NT2/D1 (cell line): Measurements from ENCODE around the gene SLC35G6.
"Not testable (repeated sequence)": the region's sequence is repeated elsewhere in the genome, so short reads cannot be mapped to it uniquely, and the experiment has no call there.

Experiments used
- DNase-seq: peaks from one replicate; pipeline ENCODE4 v3.0.0-alpha.2; 2011; ENCODE audit warnings: low read depth, low spot score
- H3K27me3 ChIP-seq: 2 replicates; pipeline ENCODE4 v1.6.0; 2011; ENCODE audit warnings: mild to moderate bottlenecking; ENCODE audit not compliant: insufficient read length, insufficient read depth
- H3K36me3 ChIP-seq: 2 replicates; pipeline ENCODE4 v1.6.1; 2011; ENCODE audit warnings: mild to moderate bottlenecking, low read length, mixed read lengths; ENCODE audit not compliant: insufficient read depth, insufficient read length
- H3K4me1 ChIP-seq: 2 replicates; pipeline ENCODE4 v1.5.1; 2011; ENCODE audit not compliant: insufficient read depth, insufficient read length
- H3K4me3 ChIP-seq: 2 replicates; pipeline ENCODE4 v1.5.1; 2011; ENCODE audit warnings: low read depth; ENCODE audit not compliant: insufficient read length
- H3K9ac ChIP-seq: 2 replicates; pipeline ENCODE4 v1.6.0; 2011; ENCODE audit warnings: low read depth; ENCODE audit not compliant: insufficient read length
- H3K9me3 ChIP-seq: 2 replicates; pipeline ENCODE4 v1.5.1; 2011; ENCODE audit warnings: mild to moderate bottlenecking, low read length; ENCODE audit not compliant: insufficient read depth
- SUZ12 ChIP-seq: IDR thresholded peaks from 2 replicates; pipeline ENCODE4 v1.6.1; 2011; ENCODE audit not compliant: insufficient read length, insufficient read depth; ENCODE audit errors: extremely low read depth
- YY1 ChIP-seq: IDR thresholded peaks from 2 replicates; pipeline ENCODE4 v1.6.1; 2011; ENCODE audit not compliant: insufficient read length, insufficient read depth
- ZNF274 ChIP-seq: IDR thresholded peaks from 2 replicates; pipeline ENCODE4 v1.6.1; 2011; ENCODE audit warnings: mild to moderate bottlenecking, low read depth, low read length

SLC35G6 gene

GRCh38 chr17:7476951-7477350, 4.3 kb upstream of the SLC35G6 start:
- Histone ChIP-seq H3K9me3 (no peaks in the 10 kb centered on the region), H3K4me3 (no peak overlapping the region), H3K4me1 (peaks cover 18% of the 10 kb centered on the region), H3K36me3 (peaks cover 2% of the 10 kb centered on the region), H3K9ac (no peak overlapping the region), H3K27me3 (no peaks in the 10 kb centered on the region)
- no peak for TF ChIP-seq SUZ12
- TF ChIP-seq ZNF274 = no peak
- TF ChIP-seq YY1 = no peak
- no peak for DNase-seq

- H3K9ac ChIP-seq = peak overlapping the region; percentile 44
- no peak overlapping the region for H3K4me3 ChIP-seq
- H3K27me3 ChIP-seq = no peaks in the 10 kb centered on the region
- TF ChIP-seq ZNF274 (no peak), YY1 (no peak), SUZ12 (no peak)
- H3K4me1 ChIP-seq = peaks cover 18% of the 10 kb centered on the region
- peaks cover 2% of the 10 kb centered on the region for H3K36me3 ChIP-seq
- DNase-seq = no peak
- no peaks in the 10 kb centered on the region for H3K9me3 ChIP-seq
Observed at GRCh38 chr17:7477392-7478275, 3.6 kb upstream of the SLC35G6 start.

DNA sequence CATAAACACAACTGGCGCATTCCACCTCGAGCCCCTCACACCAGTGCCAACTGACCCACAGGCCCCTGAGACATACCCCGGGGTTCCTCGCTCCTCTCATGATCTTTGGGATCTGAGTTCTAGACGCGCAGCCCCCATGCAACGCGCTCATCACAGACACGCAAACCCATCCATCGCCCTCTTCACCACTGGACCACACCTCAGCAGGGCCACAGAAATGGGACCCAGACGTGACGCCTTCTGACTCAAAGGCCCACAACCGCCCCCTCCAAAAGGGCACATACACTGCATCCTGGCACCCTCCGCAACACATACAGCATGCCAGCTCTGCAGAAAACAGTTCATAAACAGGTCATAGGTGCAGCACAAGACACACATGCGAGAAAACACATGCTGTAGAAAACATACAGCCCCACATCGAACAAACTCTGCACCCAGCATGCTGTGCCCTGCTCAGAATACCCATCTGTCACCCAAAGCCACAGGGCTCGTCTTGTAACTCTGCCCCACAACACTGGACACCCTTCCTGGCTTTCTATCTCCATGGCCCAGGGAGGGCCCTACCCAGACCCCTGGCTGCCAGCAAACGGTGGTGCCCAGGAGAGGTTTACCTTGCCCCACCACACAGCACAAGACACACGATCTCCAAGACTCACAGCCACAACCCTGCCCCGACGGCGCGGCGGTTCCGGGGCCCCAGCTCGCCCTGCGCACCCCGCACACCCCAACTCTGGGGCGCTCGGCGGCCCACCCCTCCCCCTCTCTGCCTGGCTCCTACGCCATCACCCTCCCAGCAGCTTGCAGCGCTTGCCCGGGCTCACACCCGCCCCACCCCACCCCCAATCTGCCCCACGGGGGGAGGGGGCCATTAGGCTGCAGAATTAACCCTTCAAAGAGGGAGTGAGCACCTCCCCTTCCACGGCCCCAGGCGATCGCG, 2.7 kb upstream of the SLC35G6 start:
- Histone ChIP-seq H3K9me3 (no peaks in the 10 kb centered on the region), H3K4me1 (peaks cover 18% of the 10 kb centered on the region), H3K4me3 (peak overlapping the region; percentile 55), H3K36me3 (peaks cover 2% of the 10 kb centered on the region), H3K27me3 (no peaks in the 10 kb centered on the region), H3K9ac (peak overlapping the region; percentile 76)
- no peak for DNase-seq
- no peak for TF ChIP-seq YY1
- TF ChIP-seq SUZ12 = no peak
- TF ChIP-seq ZNF274 = no peak

- peaks cover 2% of the 10 kb centered on the region for H3K36me3 ChIP-seq
- peak within 1 kb of the TSS; percentile 82 for H3K9ac ChIP-seq
- H3K4me3 ChIP-seq = peak within 1 kb of the TSS; percentile 55
- no peaks in the 10 kb centered on the region for H3K9me3 ChIP-seq
- no peak for TF ChIP-seq ZNF274
- no peak for TF ChIP-seq SUZ12
- TF ChIP-seq YY1 = no peak
- no peak for DNase-seq
- H3K27me3 ChIP-seq = no peaks in the 10 kb centered on the region
- peaks cover 18% of the 10 kb centered on the region for H3K4me1 ChIP-seq
Observed at GRCh38 chr17:7479213-7480088, 1.8 kb upstream of the SLC35G6 start, which contains the start of gene ZBTB4. TSS of gene ZBTB4 (minus strand) at chr17:7479631. CDS start at chr17:7466801, 12,830 bp downstream.

- no peak for TF ChIP-seq YY1
- TF ChIP-seq ZNF274 = no peak
- no peaks in the 10 kb centered on the region for H3K27me3 ChIP-seq
Observed at GRCh38 chr17:7480089-7480384, 1.2 kb upstream of the SLC35G6 start.

GRCh38 chr17:7481842-7482741, 846 bp downstream of the SLC35G6 start:
- not testable (repeated sequence) for H3K27me3 ChIP-seq, H3K9me3 ChIP-seq, H3K36me3 ChIP-seq, H3K4me3 ChIP-seq, DNase-seq, H3K9ac ChIP-seq
- peaks cover 14% of the 10 kb centered on the region for H3K4me1 ChIP-seq

More at GRCh38 chr17:7480089-7480384, 1.2 kb upstream of the SLC35G6 start:
- Histone ChIP-seq H3K4me3 (peak overlapping the region; percentile 46), H3K9ac (peak overlapping the region; percentile 82), H3K9me3 (no peaks in the 10 kb centered on the region), H3K4me1 (peaks cover 18% of the 10 kb centered on the region), H3K36me3 (peaks cover 2% of the 10 kb centered on the region)
- DNase-seq = no peak

DNA sequence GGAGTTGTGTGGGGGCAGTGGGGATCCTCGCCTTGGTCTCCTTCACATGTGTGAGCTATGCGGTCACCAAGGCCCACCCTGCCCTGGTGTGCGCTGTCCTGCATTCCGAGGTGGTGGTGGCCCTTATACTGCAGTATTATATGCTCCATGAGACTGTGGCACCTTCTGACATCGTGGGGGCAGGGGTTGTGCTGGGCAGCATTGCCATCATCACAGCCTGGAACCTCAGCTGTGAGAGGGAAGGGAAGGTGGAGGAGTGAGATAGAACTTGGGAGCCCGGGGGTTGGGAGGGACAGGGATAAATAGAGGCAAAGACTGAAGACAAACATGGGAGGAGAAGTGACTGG, 1.5 kb downstream of the SLC35G6 start:
- H3K36me3 ChIP-seq = peaks cover 11% of the 10 kb centered on the region
- H3K4me1 ChIP-seq, H3K27me3 ChIP-seq, H3K9me3 ChIP-seq, DNase-seq: not testable (repeated sequence)
- H3K4me3 ChIP-seq = peak overlapping the region; percentile 71
- H3K9ac ChIP-seq = peak overlapping the region; percentile 70
